Right atrium auricular region (tissue), 2 donors: ENCODE results near the gene ZNF586. TPM values are rescaled to one million over a fixed set of nuclear protein-coding genes. Genes with fewer than 3 reads are reported as not detected.
"Not testable (repeated sequence)": the region's sequence is repeated elsewhere in the genome, so short reads cannot be mapped to it uniquely, and the experiment has no call there.

Experiments
- DNase-seq: peaks from one replicate; pipeline ENCODE4 v3.0.0-alpha.2; 2019; ENCODE audit warnings: low spot score
- H3K27ac ChIP-seq, 2 donors: fragments of 200-600 bp; sonication (generic); 1 replicate in 1 of 2; 2 replicates in 1 of 2; pipeline ENCODE4 v1.5.1; 2016 to 2019
- H3K27me3 ChIP-seq, 2 donors: fragments of 200-600 bp; sonication (generic); one replicate each; pipeline versions ENCODE4 v1.5.1 to v1.6.0; 2017 to 2019
- H3K36me3 ChIP-seq: fragments of 200-600 bp; sonication (generic); one replicate; pipeline ENCODE4 v1.5.1; 2016
- H3K4me1 ChIP-seq, 2 donors: fragments of 200-600 bp; sonication (generic); one replicate each; pipeline versions ENCODE4 v1.5.1 to v1.6.0; 2017 to 2019
- H3K4me3 ChIP-seq, 2 donors: fragments of 200-600 bp; sonication (generic); 1 replicate in 1 of 2; 2 replicates in 1 of 2; pipeline ENCODE4 v1.5.1; 2017 to 2019; ENCODE audit warnings: mild to moderate bottlenecking in 1 of 2, moderate library complexity in 1 of 2
- H3K9me3 ChIP-seq, 2 donors: fragments of 200-600 bp; sonication (generic); one replicate each; pipeline ENCODE4 v1.5.1; 2019
- total RNA-seq, 2 donors: library from RNA; depleted of rRNA; stranded (reverse); fragments of >200 nt; gene quantifications; one replicate each; pipeline ENCODE4 v1.1.0, GENCODE V29; 2016
- TF ChIP-seq, protein P1 (sequence below), 2 donors: fragments of 200-600 bp; sonication (generic); IDR thresholded peaks; one replicate each; pipeline ENCODE4 v1.5.1; 2019; ENCODE audit warnings: antibody characterized with exemption in 2 of 2

Gene ZNF586
- total RNA-seq, 2 donors from 2014 or later: 5.7 to 11.9 TPM

- Histone ChIP-seq H3K36me3 (no peaks in the 10 kb centered on the region), H3K27me3 (no peaks in the 10 kb centered on the region), H3K4me1 (peaks cover 0 to 27% of the 10 kb centered on the region in 2 donors), H3K9me3 (no peaks in the 10 kb centered on the region), H3K4me3 (no peak overlapping the region), H3K27ac (no peak overlapping the region)
- no peak for DNase-seq
- TF ChIP-seq, protein P1, sequence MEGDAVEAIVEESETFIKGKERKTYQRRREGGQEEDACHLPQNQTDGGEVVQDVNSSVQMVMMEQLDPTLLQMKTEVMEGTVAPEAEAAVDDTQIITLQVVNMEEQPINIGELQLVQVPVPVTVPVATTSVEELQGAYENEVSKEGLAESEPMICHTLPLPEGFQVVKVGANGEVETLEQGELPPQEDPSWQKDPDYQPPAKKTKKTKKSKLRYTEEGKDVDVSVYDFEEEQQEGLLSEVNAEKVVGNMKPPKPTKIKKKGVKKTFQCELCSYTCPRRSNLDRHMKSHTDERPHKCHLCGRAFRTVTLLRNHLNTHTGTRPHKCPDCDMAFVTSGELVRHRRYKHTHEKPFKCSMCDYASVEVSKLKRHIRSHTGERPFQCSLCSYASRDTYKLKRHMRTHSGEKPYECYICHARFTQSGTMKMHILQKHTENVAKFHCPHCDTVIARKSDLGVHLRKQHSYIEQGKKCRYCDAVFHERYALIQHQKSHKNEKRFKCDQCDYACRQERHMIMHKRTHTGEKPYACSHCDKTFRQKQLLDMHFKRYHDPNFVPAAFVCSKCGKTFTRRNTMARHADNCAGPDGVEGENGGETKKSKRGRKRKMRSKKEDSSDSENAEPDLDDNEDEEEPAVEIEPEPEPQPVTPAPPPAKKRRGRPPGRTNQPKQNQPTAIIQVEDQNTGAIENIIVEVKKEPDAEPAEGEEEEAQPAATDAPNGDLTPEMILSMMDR (IDR thresholded peaks at IDR 0.05): no peak
Observed at GRCh38 chr19:57816652-57817051, 47.2 kb downstream of the ZNF586 start.

- DNase-seq: no peak
- Histone ChIP-seq H3K9me3 (no peaks in the 10 kb centered on the region), H3K36me3 (no peaks in the 10 kb centered on the region), H3K4me1 (peaks cover 0 to 34% of the 10 kb centered on the region in 2 donors), H3K27me3 (no peaks in the 10 kb centered on the region), H3K27ac (no peak overlapping the region), H3K4me3 (no peak overlapping the region)
- TF ChIP-seq, protein P1 (IDR thresholded peaks at IDR 0.05): no peak
Observed at GRCh38 chr19:57817976-57818375, 48.5 kb downstream of the ZNF586 start.

GRCh38 chr19:57818378-57818777 is 48.9 kb downstream of the ZNF586 start:
- H3K27me3 ChIP-seq: no peaks in the 10 kb centered on the region
- H3K4me3 ChIP-seq: no peak overlapping the region
- no peak overlapping the region for H3K27ac ChIP-seq
- TF ChIP-seq, protein P1 (IDR thresholded peaks at IDR 0.05): no peak
- no peaks in the 10 kb centered on the region for H3K9me3 ChIP-seq
- H3K4me1 ChIP-seq: peaks cover 0 to 38% of the 10 kb centered on the region in 2 donors
- no peak for DNase-seq
- H3K36me3 ChIP-seq: no peaks in the 10 kb centered on the region

DNA sequence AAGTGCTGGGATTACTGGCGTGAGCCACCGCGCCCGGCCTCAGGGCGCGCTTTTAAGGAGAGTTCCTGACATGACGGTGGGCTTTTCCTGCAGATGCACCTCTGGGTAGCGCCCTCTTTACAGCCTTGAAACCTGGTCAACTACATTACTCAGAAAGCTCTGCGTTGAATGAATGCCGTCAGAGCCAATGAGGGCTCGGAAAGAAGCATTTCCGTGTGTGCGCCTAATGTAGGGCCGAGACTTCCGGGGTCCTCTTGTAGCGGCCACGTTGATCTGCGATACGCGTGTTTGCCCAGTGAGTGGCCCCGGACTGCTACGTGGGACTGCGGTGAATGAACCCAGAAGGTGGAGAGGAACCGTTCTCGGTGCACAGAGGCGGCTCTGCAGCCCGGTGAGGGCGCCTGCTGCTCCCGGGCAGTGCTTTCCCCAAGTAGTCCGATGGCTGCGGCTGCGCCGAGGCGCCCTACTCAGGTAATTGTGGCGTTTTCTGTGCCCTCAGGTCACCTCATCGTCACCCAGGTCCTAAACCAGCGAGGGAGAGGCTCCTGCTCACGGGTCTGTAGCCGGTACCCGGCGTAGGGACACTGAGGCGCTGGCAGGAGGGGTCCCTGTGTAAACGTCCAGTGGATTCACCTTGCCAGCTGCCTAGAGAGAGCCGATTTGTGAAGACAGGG is 50.1 kb downstream of the ZNF586 start:
- H3K4me1 ChIP-seq: peaks cover 0 to 31% of the 10 kb centered on the region in 2 donors

DNA sequence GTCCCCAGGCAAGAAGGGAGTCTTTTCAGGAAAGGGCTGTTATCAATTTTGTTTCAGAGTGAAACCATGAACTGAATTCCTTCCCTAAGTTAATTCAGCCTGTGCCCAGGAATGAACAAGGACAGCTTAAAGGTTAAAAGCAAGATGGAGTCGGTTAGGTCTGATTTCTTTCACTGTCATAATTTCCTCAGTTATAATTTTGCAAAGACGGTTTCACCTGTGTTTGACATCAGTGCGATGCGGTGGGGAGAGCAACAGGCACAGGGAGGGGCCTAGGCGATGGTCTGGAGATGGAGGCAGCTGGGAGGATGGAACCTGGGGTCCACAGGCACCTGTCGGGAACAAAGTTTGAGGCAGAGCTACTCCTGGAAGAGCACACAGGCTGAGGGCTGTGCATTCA is 51.1 kb downstream of the ZNF586 start:
- TF ChIP-seq, protein P1 (IDR thresholded peaks at IDR 0.05): no peak
- H3K36me3 ChIP-seq: no peaks in the 10 kb centered on the region
- peak overlapping the region; percentile 69 to 89 for H3K4me3 ChIP-seq
- peaks cover 0 to 25% of the 10 kb centered on the region in 2 donors for H3K4me1 ChIP-seq
- no peaks in the 10 kb centered on the region for H3K9me3 ChIP-seq
- no peaks in the 10 kb centered on the region for H3K27me3 ChIP-seq
- no peak for DNase-seq
- H3K27ac ChIP-seq: no peak overlapping the region

More for the DNA sequence above, 50.1 kb downstream of the ZNF586 start:
- no peaks in the 10 kb centered on the region for H3K9me3 ChIP-seq
- peak; percentile 86 for DNase-seq
- H3K27me3 ChIP-seq: no peaks in the 10 kb centered on the region
- H3K27ac ChIP-seq: peak overlapping the region; percentile 73 to 81
- peak overlapping the region; percentile 69 to 89 for H3K4me3 ChIP-seq
- no peaks in the 10 kb centered on the region for H3K36me3 ChIP-seq
- TF ChIP-seq, protein P1 (IDR thresholded peaks at IDR 0.05): no peak

- not testable (repeated sequence) for H3K27ac ChIP-seq, DNase-seq
- H3K4me1 ChIP-seq: peaks cover 0 to 25% of the 10 kb centered on the region in 2 donors
Observed at GRCh38 chr19:57821095-57821494, 51.6 kb downstream of the ZNF586 start.

DNA sequence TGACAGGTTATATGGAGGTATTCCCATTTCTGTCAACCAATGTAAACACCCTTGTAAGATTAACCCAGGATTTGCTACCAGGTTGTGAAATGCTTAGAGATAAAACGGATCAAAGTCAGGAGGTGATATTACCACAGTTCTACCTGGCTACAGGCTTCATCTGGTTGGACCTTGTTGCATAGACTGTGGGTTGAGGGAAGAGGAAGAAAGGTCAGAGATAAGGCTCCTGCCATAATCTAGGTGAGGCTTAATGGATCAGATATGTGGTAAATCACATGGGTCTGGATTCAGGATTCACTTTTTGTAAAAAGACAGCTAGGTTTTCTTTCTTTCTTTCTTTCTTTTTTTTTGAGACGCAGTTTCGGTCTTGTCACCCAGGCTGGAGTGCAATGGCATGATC is 52.0 kb downstream of the ZNF586 start:
- H3K36me3 ChIP-seq, H3K9me3 ChIP-seq, H3K27ac ChIP-seq, DNase-seq, H3K27me3 ChIP-seq, H3K4me3 ChIP-seq: not testable (repeated sequence)
- peaks cover 0 to 25% of the 10 kb centered on the region in 2 donors for H3K4me1 ChIP-seq

More at GRCh38 chr19:57821095-57821494, 51.6 kb downstream of the ZNF586 start:
- H3K36me3 ChIP-seq, H3K4me3 ChIP-seq, H3K9me3 ChIP-seq, H3K27me3 ChIP-seq: not testable (repeated sequence)

DNA sequence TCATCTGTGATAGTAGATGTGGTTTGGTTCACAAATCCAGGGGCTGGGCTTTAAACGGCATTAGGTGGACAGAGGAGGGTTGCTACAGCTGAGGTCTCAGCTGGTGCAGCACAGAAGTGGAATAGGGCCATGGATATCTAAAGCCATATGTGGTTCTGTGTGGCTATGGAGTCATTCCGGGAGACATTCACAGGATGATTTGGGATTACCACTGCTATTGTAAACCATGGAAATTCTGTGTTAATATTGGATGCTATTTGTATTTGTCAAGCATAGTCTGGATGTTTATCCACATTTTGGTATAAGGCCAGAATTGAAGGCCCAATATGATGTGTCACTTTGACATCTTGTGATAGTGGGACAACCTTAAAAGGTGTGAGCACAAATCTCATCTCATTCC is 53.7 kb downstream of the ZNF586 start:
- H3K4me3 ChIP-seq, H3K9me3 ChIP-seq, DNase-seq, H3K27ac ChIP-seq, H3K36me3 ChIP-seq, H3K27me3 ChIP-seq: not testable (repeated sequence)
- peaks cover 0 to 26% of the 10 kb centered on the region in 2 donors for H3K4me1 ChIP-seq

GRCh38 chr19:57823608-57824007 is 54.1 kb downstream of the ZNF586 start:
- not testable (repeated sequence) for H3K36me3 ChIP-seq, H3K27ac ChIP-seq, H3K27me3 ChIP-seq, H3K9me3 ChIP-seq, H3K4me3 ChIP-seq, DNase-seq
- H3K4me1 ChIP-seq: peaks cover 0 to 31% of the 10 kb centered on the region in 2 donors
